Measurements from ENCODE around the gene TUBG2. TPM values are rescaled to one million over a fixed set of nuclear protein-coding genes. Genes with fewer than 3 reads are reported as not detected.

The TUBG2 gene
- total RNA-seq, 1 donor from 2014 or later = 9.4 TPM

DNA sequence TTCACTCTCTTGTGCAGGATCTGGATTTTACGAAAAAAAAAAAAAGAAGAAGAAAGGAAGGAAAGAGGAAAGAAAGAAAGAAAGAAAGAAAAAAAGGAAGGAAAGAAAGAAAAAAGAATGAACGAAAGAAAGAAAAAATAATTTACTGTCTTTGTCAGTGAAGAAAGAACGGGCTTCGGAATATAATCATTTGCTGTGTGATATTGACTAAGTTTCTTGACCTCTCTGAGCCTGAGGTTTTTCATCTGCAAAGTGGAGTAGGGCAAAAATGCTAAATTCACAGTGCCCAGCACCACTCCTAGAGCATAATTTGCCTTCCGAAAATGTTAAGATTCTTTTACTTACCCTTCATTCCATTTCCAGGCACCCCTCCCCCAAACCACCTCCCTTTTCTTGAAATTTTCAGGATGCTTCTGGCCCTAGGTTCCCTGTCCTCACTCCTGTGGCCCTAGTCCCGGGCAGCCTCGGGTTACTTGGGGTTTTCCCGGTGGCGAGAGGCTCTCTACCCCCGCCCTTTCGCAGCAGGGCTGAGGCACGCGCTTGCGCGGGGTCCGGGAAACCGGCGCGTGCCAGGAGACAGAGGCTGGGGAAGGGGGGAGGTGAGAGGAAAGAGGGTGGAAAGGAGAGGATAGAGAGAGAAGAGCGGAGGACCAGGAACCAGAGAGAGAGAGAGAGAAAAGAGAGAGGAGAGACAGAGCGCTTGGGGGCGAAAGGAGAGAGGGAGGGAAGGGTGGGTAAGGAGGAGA is 23.1 kb downstream of the TUBG2 start, which contains the start of gene CNTNAP1:
TSS of gene CNTNAP1 (plus strand) at position 556 of the 746 bp plus-strand sequence. CDS start 299 bp downstream, outside the sequence.
- peak within 1 kb of the TSS; percentile 53 for H3K27ac Mint-ChIP-seq
- DNase-seq = no peak
- H3K36me3 Mint-ChIP-seq (ENCODE audit: low read depth) = peaks cover 2% of the 10 kb centered on the region
- no peak for ATAC-seq (ENCODE audit: low read depth)
- TF ChIP-seq, protein P1, sequence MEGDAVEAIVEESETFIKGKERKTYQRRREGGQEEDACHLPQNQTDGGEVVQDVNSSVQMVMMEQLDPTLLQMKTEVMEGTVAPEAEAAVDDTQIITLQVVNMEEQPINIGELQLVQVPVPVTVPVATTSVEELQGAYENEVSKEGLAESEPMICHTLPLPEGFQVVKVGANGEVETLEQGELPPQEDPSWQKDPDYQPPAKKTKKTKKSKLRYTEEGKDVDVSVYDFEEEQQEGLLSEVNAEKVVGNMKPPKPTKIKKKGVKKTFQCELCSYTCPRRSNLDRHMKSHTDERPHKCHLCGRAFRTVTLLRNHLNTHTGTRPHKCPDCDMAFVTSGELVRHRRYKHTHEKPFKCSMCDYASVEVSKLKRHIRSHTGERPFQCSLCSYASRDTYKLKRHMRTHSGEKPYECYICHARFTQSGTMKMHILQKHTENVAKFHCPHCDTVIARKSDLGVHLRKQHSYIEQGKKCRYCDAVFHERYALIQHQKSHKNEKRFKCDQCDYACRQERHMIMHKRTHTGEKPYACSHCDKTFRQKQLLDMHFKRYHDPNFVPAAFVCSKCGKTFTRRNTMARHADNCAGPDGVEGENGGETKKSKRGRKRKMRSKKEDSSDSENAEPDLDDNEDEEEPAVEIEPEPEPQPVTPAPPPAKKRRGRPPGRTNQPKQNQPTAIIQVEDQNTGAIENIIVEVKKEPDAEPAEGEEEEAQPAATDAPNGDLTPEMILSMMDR (IDR thresholded peaks at IDR 0.05) = no peak
- H3K4me3 Mint-ChIP-seq = peak within 1 kb of the TSS; percentile 85
- no peaks in the 10 kb centered on the region for H3K9me3 Mint-ChIP-seq
- intact Hi-C loops (cut with micrococcal nuclease) = loop anchor here (5.0 kb wide), 1 partner anchor 40 kb away; no protein-coding TSS in a partner anchor
- ChIA-PET POLR2A (interaction anchor here (1.1 to 2.3 kb wide), 5 partner anchors 13 to 104 kb away, joined by 3 to 8 read pairs (median 5); partner anchors contain the start of gene PSMC3IP), CTCF (interaction anchor here (2.5 kb wide), 1 partner anchor 104 kb away, joined by 14 read pairs; the partner anchor contains the start of gene PSMC3IP)
- H3K27me3 Mint-ChIP-seq = peaks cover 5% of the 10 kb centered on the region
- peaks cover 56% of the 10 kb centered on the region for H3K4me1 Mint-ChIP-seq

DNA sequence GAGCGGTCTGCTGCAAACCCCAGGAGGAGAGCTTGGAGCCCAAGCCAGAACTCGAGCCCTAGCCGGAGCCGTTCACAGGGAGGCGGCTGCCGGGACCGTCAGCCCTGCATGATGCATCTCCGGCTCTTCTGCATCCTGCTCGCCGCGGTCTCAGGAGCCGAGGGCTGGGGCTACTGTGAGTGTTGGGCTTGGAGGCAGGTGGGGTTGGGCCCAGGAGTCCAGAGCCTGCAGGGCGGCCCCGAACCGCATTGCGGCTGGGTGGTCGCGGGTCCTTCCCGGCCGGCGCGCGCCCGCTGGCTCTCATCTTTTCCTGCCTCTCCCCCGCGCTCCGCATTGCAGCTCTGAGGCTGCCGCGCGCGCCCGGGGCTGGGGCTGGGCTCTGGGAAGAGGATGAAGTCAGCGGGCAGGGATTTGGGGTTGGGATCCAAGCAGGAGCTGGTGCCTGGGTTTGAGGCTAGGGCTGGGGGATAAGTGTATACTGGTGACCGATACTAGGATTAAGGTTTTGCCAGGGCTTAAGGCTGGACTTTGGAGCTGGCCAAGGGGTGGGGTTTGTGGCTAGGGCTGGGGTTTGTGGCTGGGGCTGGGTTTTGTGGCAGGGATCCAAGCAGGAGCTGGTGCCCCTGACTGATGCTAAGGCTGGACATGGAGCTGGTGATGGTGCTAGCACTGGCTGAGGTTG is 23.8 kb downstream of the TUBG2 start:
- Mint-ChIP-seq H3K36me3 (ENCODE audit: low read depth) (peaks cover 2% of the 10 kb centered on the region), H3K9me3 (no peaks in the 10 kb centered on the region), H3K27ac (peak overlapping the region; percentile 53), H3K4me3 (peak overlapping the region; percentile 85), H3K4me1 (peaks cover 49% of the 10 kb centered on the region), H3K27me3 (peaks cover 5% of the 10 kb centered on the region)
- intact Hi-C loops (cut with micrococcal nuclease) = loop anchor here (5.0 kb wide), 1 partner anchor 39 kb away; no protein-coding TSS in a partner anchor
- TF ChIP-seq, protein P1 (IDR thresholded peaks at IDR 0.05) = no peak
- ATAC-seq (ENCODE audit: low read depth) = no peak
- DNase-seq = no peak
- CTCF ChIA-PET = interaction anchor here (2.5 kb wide), 1 partner anchor 105 kb away, joined by 14 read pairs; the partner anchor contains the start of gene PSMC3IP
- POLR2A ChIA-PET = interaction anchor here (0.5 to 2.3 kb wide), 12 partner anchors 12 to 1387 kb away, joined by 3 to 9 read pairs (median 4); partner anchors contain the start of genes BECN1, PSMC3IP, RETREG3 and TUBG1

GRCh38 chr17:42683407-42684034 is 24.4 kb downstream of the TUBG2 start:
- Mint-ChIP-seq H3K9me3 (no peaks in the 10 kb centered on the region), H3K36me3 (ENCODE audit: low read depth) (peaks cover 4% of the 10 kb centered on the region), H3K27me3 (peaks cover 5% of the 10 kb centered on the region), H3K27ac (no peak overlapping the region), H3K4me3 (peak overlapping the region; percentile 85), H3K4me1 (peaks cover 46% of the 10 kb centered on the region)
- intact Hi-C loops (cut with micrococcal nuclease) = loop anchor here (5.0 kb wide), 1 partner anchor 39 kb away; no protein-coding TSS in a partner anchor
- peak; percentile 21 for ATAC-seq (ENCODE audit: low read depth)
- ChIA-PET POLR2A (interaction anchor here (0.5 to 2.3 kb wide), 14 partner anchors 9 to 155 kb away, joined by 3 to 9 read pairs (median 5); partner anchors contain the start of genes BECN1, PSMC3IP, RETREG3 and TUBG1), CTCF (interaction anchor here (1.0 to 2.5 kb wide), 2 partner anchors 105 to 135 kb away, joined by 3 to 14 read pairs; partner anchors contain the start of gene PSMC3IP)
- no peak for DNase-seq
- TF ChIP-seq, protein P1 (IDR thresholded peaks at IDR 0.05) = no peak

DNA sequence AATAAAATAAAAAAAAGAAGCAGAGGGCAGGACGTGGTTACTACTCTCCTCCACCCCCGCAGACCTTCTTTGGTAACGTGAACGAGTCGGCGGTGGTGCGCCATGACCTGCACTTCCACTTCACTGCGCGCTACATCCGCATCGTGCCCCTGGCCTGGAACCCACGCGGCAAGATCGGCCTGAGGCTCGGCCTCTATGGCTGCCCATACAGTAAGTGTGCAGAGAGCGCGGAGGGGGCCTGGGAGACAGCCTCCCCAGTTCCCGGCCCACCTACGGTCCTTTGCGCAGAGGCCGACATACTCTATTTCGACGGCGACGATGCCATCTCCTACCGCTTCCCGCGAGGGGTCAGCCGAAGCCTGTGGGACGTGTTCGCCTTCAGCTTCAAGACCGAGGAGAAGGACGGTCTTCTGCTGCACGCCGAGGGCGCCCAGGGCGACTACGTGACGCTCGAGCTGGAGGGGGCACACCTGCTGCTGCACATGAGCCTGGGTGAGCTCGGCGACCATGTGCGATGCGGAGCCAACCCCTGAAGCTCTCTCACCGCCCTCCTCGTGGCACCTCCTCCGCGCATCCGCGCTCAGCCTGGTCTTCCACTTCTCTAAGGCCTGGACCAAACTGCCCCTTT is 26.0 kb downstream of the TUBG2 start:
- H3K4me3 Mint-ChIP-seq = no peak overlapping the region
- CTCF ChIA-PET = no interaction called here
- peaks cover 4% of the 10 kb centered on the region for H3K36me3 Mint-ChIP-seq (ENCODE audit: low read depth)
- no peak overlapping the region for H3K27ac Mint-ChIP-seq
- intact Hi-C loops (cut with micrococcal nuclease) = loop anchor here (5.0 kb wide), 1 partner anchor 37 kb away; no protein-coding TSS in a partner anchor
- ATAC-seq (ENCODE audit: low read depth) = no peak
- peaks cover 34% of the 10 kb centered on the region for H3K4me1 Mint-ChIP-seq
- DNase-seq = no peak
- POLR2A ChIA-PET = interaction anchor here (1.5 kb wide), 1 partner anchor 11 kb away, joined by 5 read pairs; no protein-coding TSS in a partner anchor
- peaks cover 5% of the 10 kb centered on the region for H3K27me3 Mint-ChIP-seq
- TF ChIP-seq, protein P1 (IDR thresholded peaks at IDR 0.05) = no peak
- no peaks in the 10 kb centered on the region for H3K9me3 Mint-ChIP-seq

Data from activated B cell treated with CpG ODN at 0.5 μM for 24 hours (primary cell).